Stimulated activated CD8-positive, alpha-beta memory T cell treated with anti-CD3 and anti-CD28 coated beads, Interleukin-12 subunit alpha, Interleukin-12 subunit beta, amount 100 ng/mL, for 24 hours (primary cell): ENCODE data around the gene PPM1N.
"Not testable (repeated sequence)": the region's sequence is repeated elsewhere in the genome, so short reads cannot be mapped to it uniquely, and the experiment has no call there.

Experiments used
- DNase-seq: peaks from one replicate; pipeline ENCODE4 v3.0.0-alpha.2; 2020; ENCODE audit errors: extremely low read depth

Gene PPM1N

DNA sequence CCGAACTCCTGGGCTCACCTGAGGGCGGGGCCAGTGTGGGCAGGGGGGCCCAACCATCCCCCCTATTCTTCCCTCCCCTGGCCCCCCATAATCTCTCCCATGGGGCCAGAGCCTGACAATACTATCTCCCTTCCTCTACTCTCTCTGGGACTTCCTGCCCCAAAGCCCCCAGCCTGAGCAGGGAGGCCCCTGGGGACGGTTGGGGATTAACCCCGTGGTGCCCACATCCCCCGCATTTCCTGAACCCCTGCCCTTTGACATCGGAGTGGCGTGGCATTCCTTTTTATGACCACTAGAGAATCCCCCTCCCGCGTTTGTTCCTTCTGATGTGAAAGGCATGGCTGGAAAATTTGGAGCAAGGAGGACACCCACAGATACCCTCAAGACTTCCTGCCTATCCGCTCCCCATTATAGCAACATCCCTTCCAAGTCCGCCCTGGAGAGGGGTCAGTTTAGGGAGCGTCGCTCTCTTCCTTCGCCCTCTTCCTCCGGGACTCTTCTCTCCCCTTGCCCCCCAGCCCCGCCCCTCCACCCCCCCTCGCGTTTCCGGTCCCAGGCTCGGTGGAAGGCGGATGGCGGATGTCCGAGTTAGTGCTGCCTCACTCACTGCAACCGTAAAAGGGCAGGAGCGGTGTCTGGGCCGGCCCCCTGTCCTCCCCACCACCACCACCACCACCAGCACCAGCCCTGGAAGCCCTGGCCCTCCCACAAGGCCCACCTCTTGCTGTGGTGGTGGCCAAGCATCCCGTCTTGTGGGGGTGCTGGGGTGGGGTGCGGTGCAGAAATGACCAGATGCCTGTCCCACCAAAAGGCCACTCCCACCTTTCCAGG, 10.8 kb downstream of the PPM1N start:
- no peak for DNase-seq

DNA sequence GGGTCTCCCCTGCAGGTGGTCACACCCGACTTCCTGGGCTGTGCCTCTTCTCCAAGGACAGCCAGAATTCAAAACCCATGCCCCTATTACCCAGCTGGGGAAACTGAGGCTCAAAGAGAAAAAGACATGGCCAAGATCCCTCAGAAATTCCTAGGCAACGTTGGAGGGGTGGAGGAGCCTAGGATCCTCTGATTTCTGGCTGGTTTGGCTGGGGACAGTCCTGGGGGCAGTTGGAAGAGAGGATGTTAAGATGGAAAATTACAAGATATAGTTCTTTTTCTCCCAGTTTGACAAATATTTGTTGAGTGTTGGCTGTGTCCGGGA, 11.4 kb downstream of the PPM1N start:
- DNase-seq: no peak

DNA sequence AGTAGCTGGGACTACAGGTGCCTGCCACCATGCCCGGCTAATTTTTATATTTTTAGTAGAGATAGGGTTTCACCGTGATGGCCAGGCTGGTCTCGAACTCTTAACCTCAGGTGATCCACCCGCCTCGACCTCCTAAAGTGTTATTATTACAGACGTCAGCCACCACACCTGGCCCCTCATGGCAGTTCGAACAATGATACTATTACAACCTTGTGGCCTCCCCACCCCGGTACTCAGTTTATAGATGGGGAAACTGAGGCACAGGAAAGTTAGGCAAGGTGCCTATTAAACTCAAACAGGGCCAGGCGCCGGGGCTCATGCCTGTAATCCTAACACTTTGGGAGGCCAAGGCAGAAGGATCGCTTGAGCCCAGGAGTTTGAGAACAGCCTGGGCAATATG, 12.1 kb downstream of the PPM1N start:
- DNase-seq: not testable (repeated sequence)

DNA sequence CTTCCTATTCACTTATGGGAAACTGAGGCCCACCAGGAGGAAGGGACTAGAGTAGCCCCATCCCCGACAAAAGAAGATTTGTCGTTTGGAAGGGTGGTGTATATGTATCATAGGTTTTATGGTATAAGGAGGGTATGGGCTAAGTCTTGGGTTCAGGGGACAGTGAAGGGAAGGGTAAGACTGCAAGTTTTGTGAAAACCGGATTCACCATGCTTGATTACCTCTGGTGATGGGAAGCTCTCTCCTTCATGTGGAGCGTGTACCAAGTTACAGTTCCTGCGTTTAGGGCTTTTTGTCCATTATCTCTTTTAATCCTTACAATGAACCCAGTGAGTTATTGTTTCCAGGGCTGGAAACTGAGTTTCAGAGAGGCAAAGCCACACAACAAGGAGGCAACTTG, 12.8 kb downstream of the PPM1N start:
- DNase-seq: no peak

DNA sequence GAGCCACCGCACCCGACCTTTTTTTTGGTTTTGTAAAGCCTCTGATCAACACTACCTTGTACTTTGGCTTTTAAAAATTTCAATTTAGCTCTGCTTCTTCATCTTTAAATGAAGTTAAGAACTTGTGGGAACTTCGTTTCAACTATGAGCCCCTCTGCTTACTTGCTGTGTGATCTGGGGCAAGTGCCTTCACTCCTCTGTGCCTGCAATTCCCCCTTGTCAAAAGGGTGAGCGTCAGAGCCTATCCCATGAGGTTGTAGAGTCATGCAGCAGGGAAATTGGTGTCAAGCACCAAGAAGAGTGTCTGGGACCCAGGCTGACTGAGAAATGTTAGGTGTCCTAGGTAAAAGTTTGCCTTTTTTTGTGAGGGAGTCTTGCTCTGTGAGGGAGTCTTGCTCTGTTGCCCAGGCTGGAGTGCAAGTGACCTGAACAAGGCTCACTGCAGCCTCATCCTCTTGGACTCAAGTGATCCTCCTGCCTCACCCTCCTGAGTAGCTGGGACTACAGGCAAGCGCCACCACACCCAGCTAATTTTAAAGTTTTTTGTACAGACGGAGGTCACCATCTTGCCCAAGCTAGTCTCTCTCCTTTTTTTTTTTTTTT, 14.7 kb downstream of the PPM1N start:
- DNase-seq: no peak

DNA sequence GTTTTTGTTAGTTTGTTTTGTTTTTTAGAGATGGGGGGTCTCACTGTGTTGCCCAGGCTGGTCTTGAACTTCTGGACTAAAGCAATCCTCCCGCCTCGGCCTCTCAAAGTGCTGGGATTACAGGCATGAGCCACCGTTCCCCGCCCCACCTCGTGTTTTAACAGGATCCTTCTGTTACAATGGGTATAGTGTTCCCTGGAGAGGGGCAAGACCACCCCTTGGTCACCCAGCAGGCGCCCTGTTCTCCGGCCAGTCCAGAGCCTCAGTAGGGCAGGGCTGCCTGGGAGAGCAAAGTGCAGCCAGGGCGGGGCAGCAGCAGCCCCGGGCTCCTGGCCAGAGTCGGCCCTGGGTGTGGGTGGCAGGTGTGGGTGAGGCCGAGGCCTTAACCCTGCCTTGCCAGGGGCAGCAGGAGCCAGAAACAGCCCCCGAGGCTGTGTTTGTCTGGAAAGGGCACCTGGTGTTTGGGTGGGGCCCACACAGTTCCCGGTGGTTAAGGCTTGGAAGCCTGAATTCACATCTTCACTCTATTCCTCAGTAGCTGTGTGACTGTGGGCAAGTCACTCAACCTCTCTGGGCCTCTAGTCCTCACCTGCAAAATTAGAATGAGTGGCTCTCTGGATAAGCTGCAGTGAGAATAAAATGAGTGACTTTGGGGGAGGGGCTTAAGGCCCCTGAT, 16.3 kb downstream of the PPM1N start:
- no peak for DNase-seq

DNA sequence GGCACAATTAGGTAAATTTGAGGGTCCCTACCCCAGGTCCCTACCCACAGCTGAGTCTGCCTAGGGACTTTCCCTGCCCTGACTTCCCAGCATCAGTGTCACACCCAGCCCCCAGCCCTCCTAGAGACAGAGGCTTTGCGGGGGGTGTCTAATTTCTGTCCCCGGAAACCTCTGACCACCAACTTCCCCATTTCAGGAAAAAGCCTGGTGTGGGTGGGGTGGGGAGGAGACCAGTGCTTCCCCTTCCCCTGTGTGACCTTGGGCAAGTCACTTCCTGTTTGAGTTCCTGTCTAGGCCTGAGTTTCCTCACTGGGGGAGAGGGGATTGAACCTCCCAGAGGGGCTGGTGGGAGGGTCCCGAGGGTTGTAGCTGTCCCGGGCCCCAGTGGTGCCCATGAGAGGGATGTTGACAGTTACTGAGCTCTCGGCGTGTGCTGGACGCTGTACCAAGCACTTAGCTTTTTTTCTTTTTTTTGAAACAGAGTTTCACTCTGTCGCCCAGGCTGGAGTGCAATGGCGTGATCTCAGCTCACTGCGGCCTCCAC, 16.9 kb downstream of the PPM1N start:
- DNase-seq: no peak

DNA sequence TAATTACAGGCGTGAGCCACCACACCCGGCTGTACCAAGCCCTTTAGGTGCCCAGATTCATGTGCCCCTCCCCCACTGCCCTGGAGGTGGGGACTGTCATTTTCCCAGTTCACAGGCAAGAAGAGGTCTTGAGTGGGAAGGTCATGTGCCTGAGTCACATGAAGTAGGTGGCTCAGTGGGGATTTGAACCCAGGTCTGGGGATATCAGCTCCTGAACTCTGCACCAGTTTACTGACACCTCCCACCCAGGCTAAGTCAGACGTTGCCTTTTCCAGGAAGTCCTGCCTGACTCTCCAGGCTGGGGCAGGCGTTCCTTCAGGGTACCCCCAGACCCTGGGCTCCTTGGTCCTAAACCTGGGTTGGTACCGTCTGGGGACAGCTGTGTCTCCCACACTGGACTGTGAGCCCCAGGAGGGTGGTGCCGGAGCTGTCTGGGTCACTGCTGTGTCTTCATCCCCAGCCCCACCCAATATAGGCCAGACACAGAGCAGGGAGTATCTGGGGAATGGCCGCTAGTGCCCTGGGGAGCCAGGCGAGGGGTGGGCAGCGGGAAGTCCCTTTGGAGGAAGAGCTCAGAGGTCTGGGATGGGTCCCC, 17.7 kb downstream of the PPM1N start:
- DNase-seq: no peak

DNA sequence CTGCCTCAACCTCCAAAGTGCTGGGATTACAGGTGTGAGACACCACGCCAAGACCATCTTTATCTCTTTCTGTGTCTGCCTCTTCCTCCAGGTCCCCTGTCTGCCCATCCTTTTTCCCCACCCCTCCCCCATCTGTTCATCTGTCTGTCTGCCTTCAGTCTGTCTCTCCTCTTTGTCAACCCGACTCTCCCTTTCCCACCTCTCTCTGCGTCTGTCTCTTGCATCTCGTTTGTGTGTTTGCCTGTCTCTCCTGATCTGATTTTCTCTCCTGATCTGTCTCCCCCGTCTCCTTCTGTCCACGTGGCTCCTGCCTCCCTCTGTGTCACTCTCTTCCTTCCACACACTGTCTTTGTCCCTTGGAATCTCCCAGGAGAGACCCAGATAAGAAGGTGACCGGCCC, 19.0 kb downstream of the PPM1N start:
- no peak for DNase-seq

DNA sequence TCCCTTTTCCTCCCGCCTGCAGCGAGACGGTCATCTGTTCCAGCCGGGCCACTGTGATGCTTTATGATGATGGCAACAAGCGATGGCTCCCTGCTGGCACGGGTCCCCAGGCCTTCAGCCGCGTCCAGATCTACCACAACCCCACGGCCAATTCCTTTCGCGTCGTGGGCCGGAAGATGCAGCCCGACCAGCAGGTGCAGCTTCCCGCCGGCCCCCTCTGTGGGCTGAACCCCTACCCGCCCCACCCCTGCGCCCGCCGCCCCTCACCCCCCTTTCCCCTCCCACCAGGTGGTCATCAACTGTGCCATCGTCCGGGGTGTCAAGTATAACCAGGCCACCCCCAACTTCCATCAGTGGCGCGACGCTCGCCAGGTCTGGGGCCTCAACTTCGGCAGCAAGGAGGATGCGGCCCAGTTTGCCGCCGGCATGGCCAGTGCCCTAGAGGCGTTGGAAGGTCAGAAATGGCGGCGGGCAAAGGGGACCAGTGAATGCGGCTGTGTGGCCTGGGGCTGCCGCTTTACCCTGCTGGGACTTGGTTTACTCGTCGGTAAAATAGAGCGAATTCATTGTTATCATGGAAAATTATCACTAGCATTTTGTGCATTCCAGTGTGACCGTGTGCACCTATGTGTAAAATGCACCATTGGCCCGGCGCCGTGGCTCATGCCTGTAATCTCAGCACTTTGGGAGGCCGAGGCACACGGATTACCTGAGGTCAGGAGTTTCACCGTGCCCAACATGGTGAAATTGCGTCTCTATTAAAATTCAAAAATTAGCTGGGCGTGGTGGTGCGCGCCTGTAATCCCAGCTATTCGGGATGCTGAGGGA, 19.6 kb downstream of the PPM1N start:
- DNase-seq: no peak

DNA sequence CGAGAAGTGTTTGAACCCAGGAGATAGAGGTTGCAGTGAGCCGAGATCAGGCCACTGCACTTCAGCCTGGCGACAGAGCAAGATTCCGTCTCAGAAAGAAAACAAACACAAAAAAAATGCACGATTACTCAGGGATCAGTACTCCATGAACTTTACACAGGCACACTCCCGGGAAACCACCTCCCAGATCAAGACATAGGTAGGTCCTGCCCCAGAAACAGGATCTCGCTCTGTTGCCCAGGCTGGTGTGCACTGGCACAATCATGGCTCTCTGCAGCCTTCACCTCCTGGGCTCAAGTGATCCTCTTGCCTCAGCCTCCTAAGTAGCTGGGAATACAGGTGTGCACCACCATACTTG, 20.2 kb downstream of the PPM1N start:
- DNase-seq: no peak

DNA sequence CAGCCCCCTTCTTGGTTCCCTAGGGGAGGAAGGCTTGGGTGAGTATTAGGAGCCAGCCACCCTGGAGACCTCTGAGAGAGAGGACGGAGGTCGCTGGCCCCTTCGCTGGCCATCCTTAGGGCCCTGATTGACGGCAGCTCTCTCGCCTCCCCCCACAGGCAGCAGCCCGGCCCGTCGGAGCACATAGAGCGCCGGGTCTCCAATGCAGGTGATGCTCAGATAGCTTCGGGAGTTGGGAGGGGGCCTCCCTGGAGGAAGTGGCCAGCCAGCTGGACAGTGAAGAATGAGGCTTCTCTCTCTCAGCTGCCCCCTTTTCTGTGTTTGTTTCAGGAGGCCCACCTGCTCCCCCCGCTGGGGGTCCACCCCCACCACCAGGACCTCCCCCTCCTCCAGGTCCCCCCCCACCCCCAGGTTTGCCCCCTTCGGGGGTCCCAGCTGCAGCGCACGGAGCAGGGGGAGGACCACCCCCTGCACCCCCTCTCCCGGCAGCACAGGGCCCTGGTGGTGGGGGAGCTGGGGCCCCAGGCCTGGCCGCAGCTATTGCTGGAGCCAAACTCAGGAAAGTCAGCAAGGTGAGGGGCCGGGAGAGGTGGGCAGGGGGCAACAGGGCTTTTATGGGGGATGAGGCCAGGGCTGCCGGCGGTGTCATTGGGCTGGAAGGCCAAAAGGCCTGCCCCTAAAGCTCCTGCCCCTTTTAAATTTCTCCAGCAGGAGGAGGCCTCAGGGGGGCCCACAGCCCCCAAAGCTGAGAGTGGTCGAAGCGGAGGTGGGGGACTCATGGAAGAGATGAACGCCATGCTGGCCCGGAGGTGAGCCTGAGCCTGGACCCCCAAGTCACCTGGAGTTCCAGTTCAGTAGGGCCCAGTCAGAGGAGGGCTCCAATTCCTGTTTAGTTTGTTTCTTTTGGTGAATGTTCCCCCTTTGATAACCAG, 24.0 kb downstream of the PPM1N start:
- no peak for DNase-seq

DNA sequence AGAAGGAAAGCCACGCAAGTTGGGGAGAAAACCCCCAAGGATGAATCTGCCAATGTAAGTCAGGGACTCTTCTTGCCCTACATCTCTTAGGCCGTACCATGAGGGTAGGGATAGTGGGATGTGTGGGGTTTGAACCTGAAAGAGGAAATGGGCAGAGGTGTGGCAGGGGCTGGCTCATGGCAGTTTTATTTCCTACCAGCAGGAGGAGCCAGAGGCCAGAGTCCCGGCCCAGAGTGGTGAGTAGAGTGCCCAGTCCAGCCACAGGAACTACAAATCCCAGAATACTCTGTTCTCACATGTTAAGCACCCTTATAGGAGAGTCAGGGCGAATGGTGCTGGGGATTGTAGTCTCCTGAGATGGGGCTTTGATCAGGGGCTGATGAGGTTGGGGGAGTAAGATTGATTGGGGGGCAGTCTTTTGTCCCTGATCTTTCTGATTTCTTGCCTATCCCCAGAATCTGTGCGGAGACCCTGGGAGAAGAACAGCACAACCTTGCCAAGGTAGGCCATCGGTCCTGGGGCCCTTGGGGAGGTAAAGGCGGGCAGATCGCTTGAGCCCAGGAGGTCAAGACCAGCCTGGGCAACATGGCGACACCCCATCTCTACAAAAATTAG, 25.5 kb downstream of the PPM1N start:
- no peak for DNase-seq

DNA sequence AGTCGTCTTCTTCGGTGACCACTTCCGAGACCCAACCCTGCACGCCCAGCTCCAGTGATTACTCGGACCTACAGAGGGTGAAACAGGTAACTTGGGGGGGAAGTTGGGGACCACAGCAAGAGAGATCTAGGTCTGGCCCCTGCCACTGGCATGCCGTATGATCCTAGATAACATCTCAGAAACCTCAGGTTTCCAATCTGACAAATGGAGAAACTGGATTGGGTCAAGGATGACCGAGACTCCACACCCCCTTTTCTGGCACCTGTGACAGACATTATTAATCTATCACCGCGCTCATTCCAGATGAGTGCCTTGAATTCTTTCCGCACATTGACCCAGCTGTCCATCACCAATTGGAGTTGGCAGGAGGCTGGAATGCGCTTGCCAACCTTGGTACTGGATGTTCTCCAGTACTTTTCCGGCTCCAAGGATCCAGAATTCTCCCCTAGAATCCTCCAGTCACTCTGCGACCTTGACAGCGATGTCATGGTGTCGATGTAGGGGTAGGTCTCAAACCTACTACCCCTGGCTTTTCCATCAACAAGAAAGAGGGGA, 26.4 kb downstream of the PPM1N start:
- DNase-seq: no peak

DNA sequence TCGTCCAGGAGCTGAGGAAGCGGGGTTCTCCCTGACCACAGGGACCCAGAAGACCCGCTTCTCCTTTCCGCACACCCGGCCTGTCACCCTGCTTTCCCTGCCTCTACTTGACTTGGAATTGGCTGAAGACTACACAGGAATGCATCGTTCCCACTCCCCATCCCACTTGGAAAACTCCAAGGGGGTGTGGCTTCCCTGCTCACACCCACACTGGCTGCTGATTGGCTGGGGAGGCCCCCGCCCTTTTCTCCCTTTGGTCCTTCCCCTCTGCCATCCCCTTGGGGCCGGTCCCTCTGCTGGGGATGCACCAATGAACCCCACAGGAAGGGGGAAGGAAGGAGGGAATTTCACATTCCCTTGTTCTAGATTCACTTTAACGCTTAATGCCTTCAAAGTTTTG, 27.9 kb downstream of the PPM1N start:
- DNase-seq: no peak

DNA sequence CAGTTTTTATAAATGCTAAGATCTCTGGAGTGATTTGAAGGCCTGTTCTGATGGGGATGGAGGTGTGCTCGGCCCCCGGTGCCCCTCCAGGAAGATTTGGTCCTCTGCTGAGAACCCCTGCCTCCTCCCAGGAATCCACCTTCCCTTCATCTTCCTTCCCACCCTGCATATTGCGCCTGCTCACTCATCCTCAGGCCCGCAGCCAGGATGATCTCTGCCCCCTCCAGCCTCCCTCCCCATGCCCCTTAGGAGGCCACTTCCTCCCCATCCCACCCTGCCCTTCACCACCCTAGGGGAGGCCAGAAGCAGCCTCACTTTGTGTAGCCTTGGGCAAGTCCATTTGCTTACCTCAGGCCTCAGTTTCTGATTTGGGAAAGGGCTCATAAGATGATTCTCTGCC, 28.7 kb downstream of the PPM1N start:
- no peak for DNase-seq

DNA sequence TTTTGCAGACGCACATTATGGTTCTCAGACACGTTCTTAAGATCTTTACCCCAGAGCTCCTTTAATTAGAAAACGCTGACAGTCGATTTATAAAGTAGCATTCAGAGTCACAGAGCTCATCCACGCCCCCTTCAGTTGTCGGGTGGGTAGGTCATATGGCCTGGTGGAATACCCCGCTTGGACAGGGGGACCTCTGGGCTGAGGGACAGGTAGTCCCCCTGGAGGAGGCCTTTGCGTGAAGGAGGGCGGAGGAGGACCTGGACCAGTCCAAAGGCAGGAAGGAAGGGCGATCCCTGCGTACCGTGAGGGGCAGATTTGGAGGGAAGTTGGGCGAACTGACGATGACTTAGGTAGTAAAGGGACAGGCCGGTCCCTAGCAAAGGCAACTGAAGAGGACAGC, 29.5 kb downstream of the PPM1N start:
- DNase-seq: no peak

DNA sequence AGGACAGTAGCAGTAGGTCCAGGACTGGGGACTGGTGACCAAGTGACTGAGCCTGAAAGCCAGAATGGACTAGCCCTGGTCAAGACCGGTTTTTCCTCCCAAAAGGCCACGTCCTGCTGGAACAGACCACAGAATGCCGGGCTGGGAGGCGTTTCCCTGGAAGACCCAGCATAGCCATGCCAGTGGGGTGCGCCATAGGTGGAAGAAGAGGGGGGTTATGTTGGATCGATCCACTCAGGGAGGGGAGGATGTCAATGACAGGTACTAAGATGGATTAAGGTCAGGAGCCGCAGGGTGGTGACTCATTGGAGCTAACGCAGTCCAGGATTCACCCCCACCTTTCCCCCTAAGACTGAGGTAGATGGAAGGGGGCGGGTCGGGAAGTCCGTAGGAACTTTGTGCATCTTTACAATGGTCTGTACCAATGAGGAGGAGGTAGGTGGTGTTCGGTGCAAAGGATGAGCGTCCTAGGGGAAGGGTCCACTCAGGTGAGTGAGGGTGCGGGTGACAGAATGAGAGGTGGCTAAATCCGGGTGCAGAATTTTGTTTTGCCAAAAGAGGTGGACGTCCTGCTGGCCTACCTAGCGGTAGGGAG, 30.0 kb downstream of the PPM1N start:
- no peak for DNase-seq

DNA sequence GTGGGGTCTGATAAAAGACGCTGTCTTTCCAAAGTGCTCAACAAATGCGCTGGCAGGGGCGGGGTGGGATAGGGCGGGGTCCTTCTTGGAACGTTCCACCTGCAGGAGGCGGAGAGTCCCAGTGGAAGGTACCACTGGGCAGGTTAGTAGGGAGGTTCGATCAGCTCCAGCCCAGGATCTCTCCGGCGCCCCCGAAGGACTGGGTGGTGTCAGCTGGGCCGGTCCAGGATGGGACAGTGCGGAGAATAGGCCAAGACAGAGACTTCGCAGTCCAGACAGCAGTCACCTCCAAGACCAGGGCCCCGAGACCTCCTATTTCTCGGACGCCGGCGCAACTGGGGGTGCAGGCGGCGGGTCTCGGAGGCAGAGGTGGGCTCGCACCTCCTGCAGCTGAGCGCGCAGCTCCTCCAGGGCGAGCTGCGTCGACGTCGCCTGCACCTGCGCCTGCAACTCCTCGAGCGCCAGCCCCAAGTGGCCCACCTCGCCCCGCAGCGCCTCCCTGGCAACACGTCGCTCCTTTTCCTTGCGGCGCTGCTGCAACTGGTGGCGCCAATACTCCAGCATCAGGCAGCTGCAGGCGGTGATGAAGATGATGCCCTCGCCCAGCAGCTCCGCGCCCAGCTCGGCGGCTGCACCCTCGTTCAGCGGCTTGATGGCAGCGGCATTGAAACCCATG, 30.6 kb downstream of the PPM1N start:
- DNase-seq: no peak
